NB4 (cell line): ENCODE measurements around the gene BATF.
A peak's percentile ranks its signal among the peaks of the same experiment; 100 is the strongest.

Experiments used
- DNase-seq: peaks from one replicate; pipeline ENCODE4 v3.0.0; 2010; ENCODE audit warnings: low read depth
- H3K4me3 ChIP-seq: one replicate; pipeline ENCODE4 v1.5.1; 2011; ENCODE audit warnings: mild to moderate bottlenecking, low read depth, low read length, moderate library complexity
- CTCF ChIP-seq: IDR thresholded peaks from one replicate; pipeline ENCODE4 v1.5.1; 2012; ENCODE audit warnings: low read depth, low read length
- MAX ChIP-seq: IDR thresholded peaks from 2 replicates; pipeline ENCODE4 v1.6.1; 2011; ENCODE audit warnings: low read depth, low read length
- MYC ChIP-seq: IDR thresholded peaks from 2 replicates; pipeline ENCODE4 v1.6.1; 2011; ENCODE audit warnings: low read depth, low read length
- POLR2A ChIP-seq: IDR thresholded peaks from 2 replicates; pipeline ENCODE4 v1.6.1; 2011; ENCODE audit warnings: mild to moderate bottlenecking; ENCODE audit not compliant: insufficient read length; ENCODE audit errors: extremely low read depth

The BATF gene

DNA sequence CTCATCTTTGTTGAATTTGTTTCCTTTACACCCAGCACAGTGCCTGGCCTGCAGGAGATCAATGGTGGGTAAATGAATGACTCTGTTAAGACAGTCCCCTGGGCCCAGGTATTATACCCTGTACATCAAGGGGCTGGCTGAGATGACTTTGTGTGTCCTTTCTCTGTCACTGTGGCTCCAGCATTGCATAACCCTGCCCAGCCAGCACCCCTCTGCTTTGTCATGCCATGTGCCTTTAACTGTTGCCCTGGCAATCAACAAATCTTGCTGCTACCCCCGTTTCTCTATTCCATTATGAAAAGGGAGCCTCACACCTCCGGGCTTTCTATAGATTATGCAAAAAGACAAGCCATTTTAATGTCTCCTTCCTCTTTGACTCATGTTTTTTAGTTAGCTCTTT lies 48.5 kb downstream of the BATF start:
- TF ChIP-seq CTCF (no peak), MAX (peak; percentile 77), POLR2A (no peak), MYC (peak; percentile 76)
- DNase-seq = peak; percentile 58

DNA sequence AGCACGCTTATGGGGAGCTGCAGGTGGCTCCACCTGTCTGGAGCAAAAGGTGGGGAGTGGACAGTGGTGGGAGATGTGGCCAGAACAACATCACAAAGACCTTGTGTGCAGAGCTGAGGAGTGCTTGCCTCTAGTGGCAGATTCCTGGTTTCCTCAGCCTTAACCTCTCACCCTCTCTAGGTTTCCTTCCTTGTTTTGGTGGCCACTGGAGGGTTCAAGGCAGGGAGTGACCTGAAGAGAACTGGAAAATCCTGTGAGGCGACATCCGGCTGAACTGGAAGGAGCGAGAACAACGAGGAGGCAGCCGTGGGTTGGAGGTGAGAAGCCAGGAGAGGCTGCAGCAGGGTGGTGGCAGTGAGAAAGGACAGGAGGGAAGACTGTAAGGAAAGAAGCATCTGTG lies 49.8 kb downstream of the BATF start:
- DNase-seq = no peak
- TF ChIP-seq POLR2A = no peak
- no peak for TF ChIP-seq CTCF
- TF ChIP-seq MAX = no peak
- no peak for TF ChIP-seq MYC
- H3K4me3 ChIP-seq = no peak overlapping the region

More for the DNA sequence above, 48.5 kb downstream of the BATF start:
- no peak overlapping the region for H3K4me3 ChIP-seq

DNA sequence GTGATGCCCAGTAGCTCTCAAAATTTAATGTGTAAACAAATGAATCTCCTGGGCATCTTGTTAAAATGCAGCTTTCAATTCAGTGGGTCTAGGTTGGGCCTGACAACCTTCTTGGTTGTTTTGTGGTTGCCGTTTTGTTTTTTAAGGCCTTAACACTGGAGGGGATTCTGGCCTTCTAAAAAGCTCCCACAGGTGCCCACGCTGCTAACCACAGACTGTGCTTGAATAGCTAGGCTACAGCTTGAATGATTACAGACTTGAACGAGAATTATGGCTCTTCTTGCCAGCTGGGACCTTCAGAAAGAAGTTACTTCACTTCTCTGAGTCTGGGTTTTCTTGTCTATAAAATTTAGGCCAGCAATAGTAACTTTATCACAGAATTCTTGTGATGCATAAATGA lies 54.8 kb downstream of the BATF start:
- TF ChIP-seq POLR2A = no peak
- no peak for TF ChIP-seq CTCF
- no peak for TF ChIP-seq MAX
- TF ChIP-seq MYC = no peak
- no peak for DNase-seq
- H3K4me3 ChIP-seq = no peak overlapping the region

- peak; percentile 66 for TF ChIP-seq CTCF
- TF ChIP-seq MAX = no peak
- DNase-seq = peak; percentile 90
- H3K4me3 ChIP-seq = peak overlapping the region; percentile 58
Measured at GRCh38 chr14:75577729-75578101, 55.4 kb downstream of the BATF start.

- no peak for TF ChIP-seq POLR2A
- no peak for TF ChIP-seq CTCF
- peak; percentile 70; the same call in 1 of the 2 replicates for TF ChIP-seq MAX
- TF ChIP-seq MYC = no peak
- peak within 1 kb of the TSS; percentile 64 for H3K4me3 ChIP-seq
- peak; percentile 86 for DNase-seq
Measured at GRCh38 chr14:75578102-75578785, 56.0 kb downstream of the BATF start, which contains the start of gene FLVCR2. Gene FLVCR2, plus strand, starts transcription at chr14:75578620. Its CDS starts 353 bp downstream, at chr14:75578973.
